Loucy (cell line): ENCODE measurements around the gene RGS9.

Source experiments
- H2AFZ ChIP-seq: fragments of 200-600 bp; sonication (generic); 2 replicates; pipeline ENCODE4 v1.6.0; 2016; ENCODE audit warnings: antibody characterized with exemption, mild to moderate bottlenecking, low read length, moderate library complexity
- H3F3A ChIP-seq: fragments of 200-600 bp; 2 replicates; pipeline ENCODE4 v1.6.0; 2016; ENCODE audit warnings: antibody characterized with exemption, low read depth, mild to moderate bottlenecking
- H3K27me3 ChIP-seq: fragments of 200-600 bp; sonication (generic); 2 replicates; pipeline ENCODE4 v1.6.1; 2014; ENCODE audit warnings: low read length, mild to moderate bottlenecking; ENCODE audit not compliant: insufficient read depth, poor library complexity, severe bottlenecking
- H3K36me3 ChIP-seq: fragments of 200-600 bp; sonication (generic); 2 replicates; pipeline ENCODE4 v1.6.1; 2016; ENCODE audit warnings: low read length; ENCODE audit not compliant: insufficient read depth
- H3K4me1 ChIP-seq: fragments of 200-600 bp; sonication (generic); 2 replicates; pipeline ENCODE4 v1.5.1; 2014; ENCODE audit warnings: low read length, mild to moderate bottlenecking; ENCODE audit not compliant: insufficient read depth, poor library complexity, severe bottlenecking
- H3K4me2 ChIP-seq: fragments of 200-600 bp; sonication (generic); 2 replicates; pipeline ENCODE4 v1.6.0; 2014; ENCODE audit warnings: antibody characterized with exemption, low read length, low read depth, mild to moderate bottlenecking; ENCODE audit not compliant: poor library complexity, severe bottlenecking
- H3K4me3 ChIP-seq: fragments of 200-600 bp; sonication (generic); 2 replicates; pipeline ENCODE4 v1.5.1; 2014; ENCODE audit warnings: low read length, mild to moderate bottlenecking, mixed read lengths; ENCODE audit not compliant: poor library complexity, severe bottlenecking
- H3K79me2 ChIP-seq: fragments of 200-600 bp; sonication (generic); 2 replicates; pipeline ENCODE4 v1.6.1; 2014; ENCODE audit warnings: low read length; ENCODE audit not compliant: insufficient read depth
- H3K9ac ChIP-seq: fragments of 200-600 bp; sonication (generic); 2 replicates; pipeline ENCODE4 v1.6.0; 2014; ENCODE audit warnings: mild to moderate bottlenecking, low read depth, low read length, moderate library complexity; ENCODE audit not compliant: poor library complexity, severe bottlenecking
- H3K9me2 ChIP-seq: fragments of 200-600 bp; sonication (generic); replicated peaks from 2 replicates; pipeline ENCODE4 v1.6.1; 2016; ENCODE audit warnings: low read depth, low read length, mixed read lengths
- H3K9me3 ChIP-seq: fragments of 200-600 bp; sonication (generic); 2 replicates; pipeline ENCODE4 v1.6.1; 2014; ENCODE audit warnings: mild to moderate bottlenecking, antibody characterized with exemption, low read length, low read depth; ENCODE audit not compliant: insufficient read depth
- H4K20me1 ChIP-seq: fragments of 200-600 bp; sonication (generic); 2 replicates; pipeline ENCODE4 v1.6.0; 2014; ENCODE audit warnings: antibody characterized with exemption, low read length, mild to moderate bottlenecking; ENCODE audit not compliant: insufficient read depth, poor library complexity, severe bottlenecking
- EZH2phosphoT487 ChIP-seq: fragments of 200-600 bp; IDR thresholded peaks from 2 replicates; pipeline ENCODE4 v1.6.1; 2018; ENCODE audit warnings: antibody characterized with exemption, mild to moderate bottlenecking, moderate library complexity, borderline replicate concordance
- TF ChIP-seq, protein P1 (sequence below): fragments of 200-600 bp; sonication (generic); conservative IDR thresholded peaks from 2 replicates; pipeline ENCODE4 v1.5.1; 2014; ENCODE audit warnings: mild to moderate bottlenecking, antibody characterized with exemption, low read length

RGS9 gene

DNA sequence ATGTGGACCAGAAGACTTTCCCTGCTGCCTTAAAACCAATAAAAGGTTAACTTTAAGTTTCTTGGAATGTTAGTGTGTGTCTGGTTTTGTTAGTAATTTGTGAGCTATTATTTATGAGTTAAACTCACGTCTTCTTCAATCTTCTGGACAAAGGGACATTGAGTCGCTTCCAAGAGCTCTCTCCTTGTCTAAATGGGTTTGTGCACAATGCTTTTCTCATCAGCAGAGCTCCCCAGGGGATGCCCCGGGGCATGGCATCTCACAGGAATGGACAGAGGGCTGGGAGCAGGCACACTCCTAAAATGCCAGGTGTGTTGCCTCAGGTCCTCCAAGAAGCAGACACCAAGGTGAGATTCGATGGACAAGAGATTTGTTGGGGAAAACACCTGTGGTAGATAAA lies 90.5 kb downstream of the RGS9 start:
- H3K79me2 ChIP-seq: no peaks in the 10 kb centered on the region
- TF ChIP-seq EZH2phosphoT487: no peak
- TF ChIP-seq, protein P1, sequence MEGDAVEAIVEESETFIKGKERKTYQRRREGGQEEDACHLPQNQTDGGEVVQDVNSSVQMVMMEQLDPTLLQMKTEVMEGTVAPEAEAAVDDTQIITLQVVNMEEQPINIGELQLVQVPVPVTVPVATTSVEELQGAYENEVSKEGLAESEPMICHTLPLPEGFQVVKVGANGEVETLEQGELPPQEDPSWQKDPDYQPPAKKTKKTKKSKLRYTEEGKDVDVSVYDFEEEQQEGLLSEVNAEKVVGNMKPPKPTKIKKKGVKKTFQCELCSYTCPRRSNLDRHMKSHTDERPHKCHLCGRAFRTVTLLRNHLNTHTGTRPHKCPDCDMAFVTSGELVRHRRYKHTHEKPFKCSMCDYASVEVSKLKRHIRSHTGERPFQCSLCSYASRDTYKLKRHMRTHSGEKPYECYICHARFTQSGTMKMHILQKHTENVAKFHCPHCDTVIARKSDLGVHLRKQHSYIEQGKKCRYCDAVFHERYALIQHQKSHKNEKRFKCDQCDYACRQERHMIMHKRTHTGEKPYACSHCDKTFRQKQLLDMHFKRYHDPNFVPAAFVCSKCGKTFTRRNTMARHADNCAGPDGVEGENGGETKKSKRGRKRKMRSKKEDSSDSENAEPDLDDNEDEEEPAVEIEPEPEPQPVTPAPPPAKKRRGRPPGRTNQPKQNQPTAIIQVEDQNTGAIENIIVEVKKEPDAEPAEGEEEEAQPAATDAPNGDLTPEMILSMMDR: no peak
- no peak overlapping the region for H3K4me3 ChIP-seq

DNA sequence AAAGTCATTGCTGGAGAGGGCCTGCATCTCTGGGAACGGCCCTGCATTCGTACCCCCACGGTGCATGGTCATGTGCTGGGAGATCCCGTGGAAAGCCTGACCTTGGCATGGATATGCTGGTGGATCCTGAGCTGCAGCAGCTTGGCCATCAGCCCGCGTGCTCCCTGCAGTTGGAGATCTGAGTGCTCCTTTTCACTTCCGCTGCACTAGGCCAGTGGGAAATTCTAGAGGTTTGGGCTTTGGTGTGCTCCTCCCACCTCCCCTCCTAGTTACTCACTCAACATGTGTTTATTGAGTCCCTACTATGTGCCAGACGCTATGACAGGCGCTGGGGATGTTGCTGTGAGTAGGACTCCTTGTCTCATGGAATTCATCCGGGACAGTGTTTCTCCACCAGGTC lies 91.1 kb downstream of the RGS9 start:
- H3K4me1 ChIP-seq: peaks cover 21% of the 10 kb centered on the region
- no peak for TF ChIP-seq EZH2phosphoT487
- TF ChIP-seq, protein P1: no peak
- no peaks in the 10 kb centered on the region for H3K9me3 ChIP-seq
- no peaks in the 10 kb centered on the region for H3K9me2 ChIP-seq
- no peak overlapping the region for H3K9ac ChIP-seq
- peaks cover 9% of the 10 kb centered on the region for H3F3A ChIP-seq
- peak overlapping the region; percentile 65 for H3K4me2 ChIP-seq
- H4K20me1 ChIP-seq: no peaks in the 10 kb centered on the region
- no peaks in the 10 kb centered on the region for H3K79me2 ChIP-seq
- H2AFZ ChIP-seq: no peak overlapping the region
- no peaks in the 10 kb centered on the region for H3K36me3 ChIP-seq
- H3K27me3 ChIP-seq: peaks cover 63% of the 10 kb centered on the region
- H3K4me3 ChIP-seq: peak overlapping the region; percentile 53

More for the DNA sequence above, 90.5 kb downstream of the RGS9 start:
- Histone ChIP-seq H3K4me2 (no peak overlapping the region), H3K4me1 (peaks cover 21% of the 10 kb centered on the region), H3F3A (peaks cover 9% of the 10 kb centered on the region), H3K9ac (no peak overlapping the region), H3K27me3 (peaks cover 64% of the 10 kb centered on the region), H4K20me1 (no peaks in the 10 kb centered on the region), H3K36me3 (no peaks in the 10 kb centered on the region), H2AFZ (no peak overlapping the region), H3K9me2 (no peaks in the 10 kb centered on the region), H3K9me3 (no peaks in the 10 kb centered on the region)

DNA sequence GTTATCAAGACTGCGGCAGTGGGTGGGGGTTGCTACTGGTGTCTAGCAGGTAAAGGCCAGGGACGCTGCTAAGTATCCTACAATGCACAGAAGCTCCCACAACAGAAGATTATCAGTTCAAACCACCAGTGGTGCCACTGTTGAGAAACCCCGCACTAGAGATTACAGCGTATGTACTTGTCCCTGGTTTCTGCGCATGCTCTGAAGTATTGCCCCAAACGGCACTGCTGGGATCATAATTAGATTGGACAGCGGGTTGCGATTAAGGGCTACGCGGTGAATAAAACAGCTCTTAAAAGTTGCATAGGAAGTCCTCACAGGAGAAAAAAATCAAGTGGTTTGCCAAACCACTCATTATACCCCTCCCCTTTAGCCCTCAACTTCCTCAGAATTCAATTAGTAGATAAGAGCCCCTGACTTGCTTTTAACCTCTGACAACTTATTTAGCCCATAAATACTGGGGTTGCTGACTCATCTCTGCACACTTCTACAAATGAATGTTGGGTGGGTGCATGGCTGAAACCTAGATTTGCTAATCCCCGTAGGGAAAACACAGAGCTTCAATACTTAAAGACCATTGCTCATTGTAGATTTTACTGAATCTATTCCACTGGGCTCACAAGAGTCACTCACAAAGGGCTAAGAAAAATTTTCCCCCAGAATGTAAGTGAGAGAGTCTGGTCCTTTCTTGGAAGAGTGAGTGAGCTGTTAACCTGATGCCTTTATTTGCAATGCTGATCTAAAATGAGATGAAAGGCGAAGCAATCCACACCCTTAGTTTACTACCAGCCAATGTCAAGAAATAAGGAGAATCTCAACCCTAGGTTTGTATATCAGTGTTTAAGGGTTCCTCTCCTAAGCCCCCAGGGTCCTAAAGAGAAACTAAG lies 91.8 kb downstream of the RGS9 start:
- Histone ChIP-seq H3K4me2 (peak overlapping the region; percentile 65), H3K79me2 (no peaks in the 10 kb centered on the region), H4K20me1 (no peaks in the 10 kb centered on the region), H3K36me3 (no peaks in the 10 kb centered on the region), H3K9ac (no peak overlapping the region), H3K9me2 (no peaks in the 10 kb centered on the region), H3K9me3 (no peaks in the 10 kb centered on the region), H2AFZ (no peak overlapping the region), H3K4me1 (peaks cover 21% of the 10 kb centered on the region), H3F3A (peaks cover 9% of the 10 kb centered on the region), H3K4me3 (peak overlapping the region; percentile 53), H3K27me3 (peaks cover 58% of the 10 kb centered on the region)
- TF ChIP-seq EZH2phosphoT487: peak; percentile 99
- TF ChIP-seq, protein P1: no peak
